Stimulated activated effector memory CD8-positive, alpha-beta T cell treated with anti-CD3 and anti-CD28 coated beads, Interleukin-12 subunit alpha, Interleukin-12 subunit beta, amount 100 ng/mL, for 72 hours (primary cell): ENCODE results near the gene ATXN2.

Source experiments
- ATAC-seq: fragments of 150-1000 bp; cut with Tn5 transposase; 2 replicates; pipeline ENCODE4 v1.10.0; 2021
- DNase-seq, 2 donors: peaks; one replicate each; pipeline ENCODE4 v3.0.0; 2021 to 2022; ENCODE audit warnings: low spot score in 2 of 2
- H3K27ac Mint-ChIP-seq: one replicate; pipeline ENCODE4 v1.8.0; 2022; ENCODE audit warnings: mild to moderate bottlenecking, mixed read lengths
- H3K36me3 Mint-ChIP-seq: one replicate; pipeline ENCODE4 v1.8.0; 2022; ENCODE audit warnings: mild to moderate bottlenecking, mixed read lengths
- H3K4me1 Mint-ChIP-seq: one replicate; pipeline ENCODE4 v1.8.0; 2022; ENCODE audit warnings: mixed read lengths
- H3K4me3 Mint-ChIP-seq: one replicate; pipeline ENCODE4 v1.8.0; 2022; ENCODE audit warnings: mild to moderate bottlenecking, mixed read lengths
- H3K9me3 Mint-ChIP-seq: one replicate; pipeline ENCODE4 v1.8.0; 2022; ENCODE audit warnings: mixed read lengths

Gene ATXN2

GRCh38 chr12:111435661-111436201, 163.4 kb downstream of the ATXN2 start:
- DNase-seq (no peak), ATAC-seq (no peak)
- H3K27ac Mint-ChIP-seq = peak overlapping the region; percentile 86
- H3K9me3 Mint-ChIP-seq = no peaks in the 10 kb centered on the region
- peaks cover 51% of the 10 kb centered on the region for H3K36me3 Mint-ChIP-seq
- peak overlapping the region; percentile 64 for H3K4me3 Mint-ChIP-seq
- peaks cover 96% of the 10 kb centered on the region for H3K4me1 Mint-ChIP-seq

GRCh38 chr12:111434680-111435338, 164.3 kb downstream of the ATXN2 start:
- Mint-ChIP-seq H3K4me3 (peak overlapping the region; percentile 64), H3K36me3 (peaks cover 50% of the 10 kb centered on the region), H3K27ac (peak overlapping the region; percentile 86), H3K4me1 (peaks cover 96% of the 10 kb centered on the region), H3K9me3 (no peaks in the 10 kb centered on the region)
- DNase-seq = peak; percentile 67 to 90
- ATAC-seq = peak; percentile 89

- Mint-ChIP-seq H3K27ac (peak overlapping the region; percentile 86), H3K36me3 (peaks cover 45% of the 10 kb centered on the region), H3K4me3 (peak overlapping the region; percentile 64), H3K4me1 (peaks cover 98% of the 10 kb centered on the region), H3K9me3 (no peaks in the 10 kb centered on the region)
- ATAC-seq (no peak), DNase-seq (no peak)
Measured at GRCh38 chr12:111434049-111434448, 165.1 kb downstream of the ATXN2 start.

GRCh38 chr12:111431772-111432171, 167.3 kb downstream of the ATXN2 start:
- Mint-ChIP-seq H3K4me3 (peak overlapping the region; percentile 83), H3K27ac (peak overlapping the region; percentile 97), H3K4me1 (peaks cover 94% of the 10 kb centered on the region), H3K36me3 (peaks cover 45% of the 10 kb centered on the region), H3K9me3 (no peaks in the 10 kb centered on the region)
- DNase-seq (no peak), ATAC-seq (no peak)

GRCh38 chr12:111430433-111431353, 168.4 kb downstream of the ATXN2 start:
- Mint-ChIP-seq H3K36me3 (peaks cover 52% of the 10 kb centered on the region), H3K9me3 (no peaks in the 10 kb centered on the region), H3K4me1 (peaks cover 94% of the 10 kb centered on the region), H3K27ac (peak overlapping the region; percentile 97), H3K4me3 (peak overlapping the region; percentile 83)
- DNase-seq (peak; percentile 47 to 83), ATAC-seq (peak; percentile 20)

GRCh38 chr12:111429828-111430432, 169.2 kb downstream of the ATXN2 start:
- Mint-ChIP-seq H3K27ac (peak overlapping the region; percentile 97), H3K4me1 (peaks cover 94% of the 10 kb centered on the region), H3K9me3 (no peaks in the 10 kb centered on the region), H3K4me3 (peak overlapping the region; percentile 83), H3K36me3 (peaks cover 45% of the 10 kb centered on the region)
- DNase-seq (peak; percentile 39 to 80), ATAC-seq (peak; percentile 42)

GRCh38 chr12:111428728-111429175, 170.4 kb downstream of the ATXN2 start:
- ATAC-seq = no peak

GRCh38 chr12:111428081-111428727, 170.9 kb downstream of the ATXN2 start:
- DNase-seq (no peak), ATAC-seq (no peak)
- Mint-ChIP-seq H3K4me3 (peak overlapping the region; percentile 83), H3K36me3 (peaks cover 55% of the 10 kb centered on the region), H3K9me3 (no peaks in the 10 kb centered on the region), H3K27ac (peak overlapping the region; percentile 84), H3K4me1 (peaks cover 85% of the 10 kb centered on the region)

More at GRCh38 chr12:111428728-111429175, 170.4 kb downstream of the ATXN2 start:
- Mint-ChIP-seq H3K4me3 (peak overlapping the region; percentile 83), H3K4me1 (peaks cover 90% of the 10 kb centered on the region), H3K36me3 (peaks cover 51% of the 10 kb centered on the region), H3K9me3 (no peaks in the 10 kb centered on the region), H3K27ac (peak overlapping the region; percentile 84)
- DNase-seq = no peak

GRCh38 chr12:111427417-111428074, 171.6 kb downstream of the ATXN2 start:
- H3K36me3 Mint-ChIP-seq = peaks cover 62% of the 10 kb centered on the region
- DNase-seq = no peak

GRCh38 chr12:111426344-111427185, 172.6 kb downstream of the ATXN2 start:
- H3K4me3 Mint-ChIP-seq = peak overlapping the region; percentile 83
- no peak for DNase-seq

More at GRCh38 chr12:111427417-111428074, 171.6 kb downstream of the ATXN2 start:
- Mint-ChIP-seq H3K27ac (peak overlapping the region; percentile 84), H3K4me3 (peak overlapping the region; percentile 83), H3K4me1 (peaks cover 84% of the 10 kb centered on the region), H3K9me3 (no peaks in the 10 kb centered on the region)
- no peak for ATAC-seq

GRCh38 chr12:111425655-111426054, 173.5 kb downstream of the ATXN2 start:
- no peak for ATAC-seq
- no peaks in the 10 kb centered on the region for H3K9me3 Mint-ChIP-seq
- peak overlapping the region; percentile 83 for H3K4me3 Mint-ChIP-seq
- peak overlapping the region; percentile 87 for H3K27ac Mint-ChIP-seq
- peaks cover 67% of the 10 kb centered on the region for H3K4me1 Mint-ChIP-seq
- H3K36me3 Mint-ChIP-seq = peaks cover 72% of the 10 kb centered on the region
- no peak for DNase-seq

More at GRCh38 chr12:111426344-111427185, 172.6 kb downstream of the ATXN2 start:
- ATAC-seq = peak; percentile 73
- Mint-ChIP-seq H3K27ac (peak overlapping the region; percentile 87), H3K9me3 (no peaks in the 10 kb centered on the region), H3K36me3 (peaks cover 71% of the 10 kb centered on the region), H3K4me1 (peaks cover 74% of the 10 kb centered on the region)

GRCh38 chr12:111424793-111425251, 174.3 kb downstream of the ATXN2 start:
- Mint-ChIP-seq H3K9me3 (no peaks in the 10 kb centered on the region), H3K36me3 (peaks cover 73% of the 10 kb centered on the region), H3K4me1 (peaks cover 62% of the 10 kb centered on the region), H3K27ac (peak overlapping the region; percentile 87), H3K4me3 (peak overlapping the region; percentile 83)
- ATAC-seq (no peak), DNase-seq (no peak)

GRCh38 chr12:111424189-111424792, 174.8 kb downstream of the ATXN2 start:
- no peaks in the 10 kb centered on the region for H3K9me3 Mint-ChIP-seq
- DNase-seq (no peak), ATAC-seq (no peak)
- H3K27ac Mint-ChIP-seq = peak overlapping the region; percentile 87
- H3K4me3 Mint-ChIP-seq = no peak overlapping the region
- H3K4me1 Mint-ChIP-seq = peaks cover 57% of the 10 kb centered on the region
- H3K36me3 Mint-ChIP-seq = peaks cover 79% of the 10 kb centered on the region
